GM21723 (cell line): ENCODE results near the gene PARD3.

Experiments
- ATAC-seq: cut with Tn5 transposase; IDR thresholded peaks from one replicate; pipeline ENCODE4 v1.9.1; 2021; ENCODE audit warnings: mild to moderate bottlenecking, moderate library complexity; ENCODE audit not compliant: unreplicated experiment

The PARD3 gene

DNA sequence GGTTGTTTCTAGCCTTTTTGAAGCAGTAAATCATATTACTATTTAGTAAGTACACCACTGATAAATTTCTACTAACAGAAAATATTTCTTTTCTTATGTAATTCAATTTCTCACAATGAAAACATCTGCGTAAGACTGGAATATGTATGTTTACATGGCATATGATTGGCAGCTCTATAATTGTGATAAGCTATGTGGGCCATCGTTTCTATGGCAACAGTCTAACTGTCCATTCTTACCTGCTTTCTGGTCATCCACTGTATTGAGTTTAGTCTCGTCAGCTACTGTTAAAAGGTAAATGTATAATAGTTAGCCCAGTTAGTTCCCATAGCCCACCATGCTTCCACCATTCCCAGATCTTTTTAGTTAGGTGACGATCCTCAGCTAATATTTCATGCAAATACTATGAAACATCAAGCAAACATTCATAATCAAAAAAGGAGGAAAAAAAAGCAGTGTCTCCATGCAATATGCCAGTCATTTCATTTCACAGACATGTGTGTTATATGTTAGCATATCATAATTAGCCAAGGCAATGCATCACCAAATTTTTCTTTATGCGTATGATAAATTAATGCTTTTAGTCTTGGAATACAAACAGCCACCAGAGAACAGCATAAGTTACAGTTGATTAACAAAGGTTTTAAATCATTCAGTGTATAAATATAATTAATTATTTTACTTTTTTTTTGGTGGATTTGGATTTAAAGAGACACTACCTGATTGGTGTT, 479.0 kb downstream of the PARD3 start:
- ATAC-seq, result no peak

DNA sequence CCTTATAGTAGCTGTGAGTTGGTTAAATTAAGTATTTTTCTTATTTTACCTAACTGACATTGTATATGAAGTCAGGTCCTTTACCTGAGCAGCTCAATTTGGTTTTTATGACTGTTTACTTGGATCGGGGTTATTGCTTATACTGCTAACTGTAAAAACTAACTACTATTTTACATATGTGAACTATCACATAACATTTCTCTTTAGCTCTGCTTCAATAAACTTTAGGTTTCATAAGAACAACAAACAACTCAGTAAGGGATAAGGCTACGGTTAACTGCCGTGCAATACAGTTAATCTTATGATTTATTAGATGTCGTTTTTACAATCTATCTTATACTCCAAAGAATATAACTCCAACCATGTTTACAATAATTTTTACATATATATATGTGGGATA, 480.2 kb downstream of the PARD3 start:
- no peak for ATAC-seq

DNA sequence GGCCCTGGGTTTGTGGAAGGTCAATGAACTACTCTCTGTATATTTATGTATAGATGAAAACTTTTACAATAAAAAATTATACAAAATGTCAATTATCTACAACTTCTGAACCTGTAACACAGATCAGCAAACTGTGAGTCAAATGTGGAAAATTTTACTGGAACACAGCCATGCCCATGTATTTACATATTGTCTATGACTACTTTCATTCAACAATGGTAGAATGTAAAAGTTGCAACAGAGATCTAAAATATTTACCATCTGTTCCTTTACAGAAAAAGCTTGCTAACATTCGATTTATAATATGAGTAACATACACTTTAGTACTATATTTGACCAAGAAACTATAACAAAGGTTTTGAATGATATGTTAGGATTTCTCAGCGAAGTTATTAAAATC, 481.6 kb downstream of the PARD3 start:
- ATAC-seq, result no peak

DNA sequence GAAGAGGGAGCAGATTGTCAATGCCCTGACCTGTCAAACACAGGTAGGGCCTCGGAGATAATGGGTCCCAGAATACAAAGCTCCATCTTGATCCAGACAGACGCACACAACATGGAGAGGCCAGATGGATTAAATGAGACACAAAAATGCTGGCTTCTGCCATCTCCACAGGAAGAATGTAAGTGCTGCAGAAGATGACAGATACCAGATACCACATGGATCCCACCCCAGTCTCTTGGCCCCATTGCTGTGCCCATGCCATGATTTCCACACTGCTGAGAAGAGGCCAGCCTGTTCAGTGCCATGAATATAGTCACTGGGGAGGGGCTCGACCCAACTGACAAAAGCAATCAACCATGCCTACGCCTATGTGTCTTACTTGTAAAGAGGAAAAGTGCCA, 487.9 kb downstream of the PARD3 start:
- no peak for ATAC-seq

DNA sequence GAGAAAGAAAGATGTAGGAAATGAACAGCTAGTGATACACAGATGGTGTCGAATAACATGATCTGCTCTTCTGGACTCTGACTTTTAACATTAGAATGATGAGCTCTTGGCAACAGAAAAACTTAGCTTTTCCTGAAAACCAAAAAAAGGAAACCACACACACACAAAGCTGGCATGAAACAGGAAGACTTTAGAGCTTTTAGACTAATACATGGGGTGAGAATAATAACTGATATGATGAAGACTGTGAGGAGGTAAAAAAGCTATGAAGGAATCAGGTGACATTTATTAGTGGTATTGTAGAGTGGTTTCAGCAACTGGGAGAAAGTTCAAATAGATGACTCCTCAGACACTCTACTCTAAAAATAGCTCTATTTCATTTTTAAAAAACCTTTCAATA, 491.9 kb downstream of the PARD3 start:
- no peak for ATAC-seq

DNA sequence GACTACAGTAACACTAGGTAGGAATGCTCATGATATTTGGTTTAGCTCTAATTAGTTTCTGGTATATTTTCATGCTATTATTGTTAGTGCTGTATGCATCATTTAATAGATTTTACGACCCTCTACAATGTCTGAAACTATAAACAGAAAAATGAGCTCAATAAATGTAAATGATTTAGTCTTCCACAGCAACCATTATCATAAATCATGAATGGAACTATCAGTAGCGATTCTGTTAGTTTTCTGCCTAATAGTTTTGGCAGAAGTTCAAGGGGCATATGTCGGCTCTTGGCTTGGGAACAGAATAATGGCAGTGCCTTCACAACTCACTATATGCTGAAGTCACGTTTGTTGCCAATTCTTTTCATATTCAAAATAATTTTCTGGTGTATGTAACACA, 494.8 kb downstream of the PARD3 start:
- no peak for ATAC-seq

DNA sequence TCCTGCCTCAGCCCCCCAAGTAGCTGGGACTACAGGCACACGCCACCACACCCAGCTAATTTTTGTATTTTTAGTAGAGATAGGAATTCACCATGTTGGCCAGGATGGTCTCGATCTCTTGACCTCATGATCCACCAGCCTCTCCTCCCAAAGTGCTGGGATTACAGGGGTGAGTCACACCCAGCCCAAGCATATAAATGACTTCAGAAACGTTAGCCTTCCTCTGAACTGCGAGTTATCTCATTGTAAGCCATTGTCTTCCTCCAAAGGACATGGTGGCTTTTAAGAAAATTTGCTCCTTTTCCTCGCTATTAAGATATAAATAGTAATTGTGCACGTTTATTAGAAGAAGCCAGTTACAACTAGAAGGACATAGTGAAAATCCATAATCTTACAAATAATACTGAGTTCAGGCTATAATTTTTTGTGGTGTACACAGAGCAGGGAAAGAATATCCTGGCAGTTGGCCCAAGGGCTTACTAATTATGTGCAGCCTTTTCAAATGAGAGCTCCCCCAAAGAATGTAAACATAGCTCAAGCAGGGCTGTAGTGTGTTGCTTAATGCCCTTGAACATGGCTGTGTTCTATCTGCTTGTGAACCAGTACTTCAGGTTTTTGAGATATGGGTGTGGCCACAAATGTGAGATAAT, 495.8 kb downstream of the PARD3 start:
- ATAC-seq, result no peak

DNA sequence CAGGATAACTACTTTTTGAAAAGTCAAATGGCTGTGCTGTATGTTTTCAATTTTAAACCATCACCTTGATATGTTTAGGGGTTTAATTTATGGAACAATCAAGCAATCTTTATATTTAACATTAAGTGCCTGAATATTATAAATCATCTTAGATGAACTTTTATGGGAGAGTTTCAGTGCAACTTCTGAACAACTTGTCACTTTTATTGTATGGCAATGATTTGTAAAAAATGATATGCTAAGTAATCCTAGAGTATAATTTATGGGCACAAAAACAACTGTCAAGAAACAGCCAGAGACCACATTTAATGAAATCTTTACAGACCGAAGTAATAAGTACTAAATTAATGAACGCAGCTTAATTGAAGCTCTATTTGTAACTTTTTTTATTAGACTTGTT, 498.9 kb downstream of the PARD3 start:
- no peak for ATAC-seq

DNA sequence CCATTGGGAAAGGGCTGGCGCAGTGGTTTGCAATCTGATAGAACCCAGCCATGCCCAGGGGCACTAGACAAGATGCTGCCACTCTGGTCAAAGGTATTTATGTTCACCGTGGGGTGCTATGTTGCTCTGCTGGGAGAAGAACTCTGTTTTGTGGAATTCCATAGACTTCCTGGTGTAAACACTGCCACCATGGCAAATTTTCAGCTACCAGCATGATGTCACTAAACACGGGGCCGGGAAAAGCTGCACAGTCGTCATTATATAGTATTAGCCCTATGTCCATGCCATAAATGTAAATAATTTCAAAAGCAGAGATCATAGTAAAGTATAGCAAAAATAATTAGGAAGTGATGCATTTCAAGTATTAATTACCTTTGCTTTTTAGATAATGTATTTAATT, 500.6 kb downstream of the PARD3 start:
- no peak for ATAC-seq

DNA sequence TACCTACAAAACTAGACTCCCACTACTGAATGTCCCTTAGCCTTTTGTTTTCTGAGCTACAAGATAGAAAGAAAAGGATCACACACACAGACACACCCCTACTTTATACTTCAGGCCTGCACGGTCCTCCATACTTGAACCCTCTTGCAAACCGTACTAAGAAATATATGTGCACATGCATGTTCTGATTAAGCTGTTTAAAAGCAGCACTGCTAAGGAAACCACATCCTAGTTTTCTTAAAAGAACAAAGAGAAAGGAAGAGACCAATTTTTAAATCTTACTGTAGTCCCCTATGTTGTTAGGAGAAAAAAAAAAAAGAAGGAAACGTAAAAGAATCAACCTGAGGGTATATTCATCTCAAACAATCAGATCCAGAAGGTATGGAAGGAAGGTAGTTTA, 501.2 kb downstream of the PARD3 start:
- ATAC-seq, result no peak

DNA sequence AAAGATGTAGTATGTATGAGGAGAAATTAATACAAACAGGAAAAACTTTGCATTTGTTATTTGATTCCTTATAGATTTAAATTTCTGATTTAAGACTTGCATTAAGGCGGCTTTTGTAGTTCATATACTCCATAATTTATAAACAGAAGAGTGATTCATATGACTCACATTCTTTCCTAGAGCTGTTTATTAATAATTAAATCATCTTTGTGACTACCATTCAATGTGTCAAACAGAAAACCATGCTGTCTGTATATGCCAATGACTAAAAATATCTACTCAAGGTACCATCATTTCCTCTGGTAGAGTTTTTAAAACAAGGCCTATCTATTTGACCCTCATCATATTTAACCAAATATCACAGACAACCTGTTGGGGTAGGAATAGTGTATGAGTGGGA, 501.7 kb downstream of the PARD3 start:
- ATAC-seq, result no peak

DNA sequence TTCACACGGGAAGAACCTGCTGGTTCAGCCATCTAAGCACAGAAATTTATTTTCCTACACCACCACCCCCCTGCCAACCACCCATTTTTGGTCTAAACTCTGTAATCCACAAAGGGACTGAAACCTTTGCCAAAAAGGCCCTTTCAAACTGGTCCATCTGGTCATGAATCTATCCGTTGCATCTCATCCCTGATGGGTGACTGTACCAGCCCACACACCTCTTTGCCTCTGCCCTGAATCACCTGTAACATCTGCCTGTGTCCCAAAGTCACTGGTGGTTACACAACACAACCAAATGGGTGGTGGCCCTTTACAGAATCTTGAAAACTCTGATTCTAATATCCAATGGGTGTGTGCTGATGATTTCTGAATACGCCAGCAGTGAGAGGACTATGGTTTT, 503.4 kb downstream of the PARD3 start:
- no peak for ATAC-seq

DNA sequence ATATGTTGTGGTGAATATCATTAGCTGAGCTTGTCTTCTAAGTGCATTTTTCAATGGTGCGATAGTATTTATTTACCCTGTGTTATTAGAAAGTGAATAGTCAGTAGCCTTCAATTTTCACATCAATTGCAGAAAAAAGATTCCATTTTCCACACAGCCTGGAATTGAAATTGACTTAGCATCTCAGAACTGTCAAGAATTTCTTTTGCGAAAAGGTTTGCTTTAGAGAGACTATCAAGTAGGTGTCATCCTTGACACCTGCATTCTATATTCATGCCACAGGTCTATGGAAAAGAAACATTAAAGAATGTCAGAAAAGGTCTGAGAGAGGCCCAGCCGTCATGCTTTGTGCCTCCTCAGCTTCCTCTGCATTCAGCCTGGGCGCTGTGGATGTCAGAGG, 504.9 kb downstream of the PARD3 start:
- no peak for ATAC-seq

DNA sequence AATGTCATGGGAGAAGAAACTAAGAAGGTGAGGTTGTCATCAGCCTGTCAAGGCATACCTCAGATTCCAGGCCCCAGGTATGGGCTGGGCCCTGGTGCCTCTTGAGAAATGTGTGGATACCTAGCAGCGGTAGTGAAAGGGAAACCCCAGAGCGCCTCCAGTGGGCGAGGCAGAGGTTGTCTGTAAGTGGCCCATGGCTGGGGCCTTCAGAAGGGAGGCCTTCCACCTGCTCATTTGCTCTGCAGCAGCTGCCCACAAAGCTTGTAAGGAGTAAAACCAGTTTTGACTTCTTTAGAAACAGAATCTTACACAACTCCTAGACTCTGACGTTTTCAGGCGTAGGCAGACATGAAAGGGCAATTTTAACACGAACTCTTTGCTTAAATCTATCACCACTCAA, 509.9 kb downstream of the PARD3 start:
- ATAC-seq, result peak; percentile 76

DNA sequence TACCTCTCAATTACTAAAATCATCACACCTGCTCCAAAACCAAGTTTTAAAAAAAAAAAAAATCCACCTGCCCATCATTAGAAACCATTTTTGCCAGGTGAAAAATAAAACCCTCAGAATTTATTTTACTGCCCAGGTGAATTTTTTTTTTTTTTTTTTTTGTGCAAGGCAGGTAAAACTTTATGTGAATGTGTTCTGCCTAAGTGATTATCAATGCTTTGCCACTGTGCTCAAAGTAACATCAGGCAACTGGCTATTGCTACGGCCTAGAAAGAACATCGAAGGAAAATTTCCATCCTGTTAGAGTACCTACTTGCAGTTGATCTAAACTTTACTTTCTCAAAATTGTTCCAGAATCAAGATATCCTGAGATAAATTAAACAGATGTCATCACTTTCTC, 512.1 kb downstream of the PARD3 start:
- no peak for ATAC-seq

DNA sequence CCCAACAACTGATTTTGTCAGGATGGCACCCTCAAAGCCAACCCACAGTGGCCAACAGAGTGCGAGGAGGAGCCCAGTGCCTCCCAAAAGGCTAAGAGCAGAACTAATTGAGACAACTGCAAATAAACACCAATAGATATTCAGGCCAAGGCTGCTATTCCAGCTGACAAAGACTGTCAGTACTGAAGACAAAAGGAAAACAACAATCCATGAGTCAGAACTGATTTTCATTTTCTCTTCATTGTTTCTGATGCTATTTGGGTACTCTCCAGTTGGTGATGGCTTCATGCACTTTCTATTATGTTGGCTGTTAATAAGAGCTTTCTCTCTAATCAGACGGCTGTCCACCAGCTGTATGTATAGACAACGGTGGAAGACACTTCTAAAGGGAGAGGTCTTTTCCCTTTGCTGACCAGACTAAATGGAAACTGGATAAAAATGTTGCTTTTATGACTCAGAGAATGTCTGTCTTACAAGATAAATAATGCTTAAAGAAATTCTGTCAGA, 515.9 kb downstream of the PARD3 start:
- ATAC-seq, result no peak

DNA sequence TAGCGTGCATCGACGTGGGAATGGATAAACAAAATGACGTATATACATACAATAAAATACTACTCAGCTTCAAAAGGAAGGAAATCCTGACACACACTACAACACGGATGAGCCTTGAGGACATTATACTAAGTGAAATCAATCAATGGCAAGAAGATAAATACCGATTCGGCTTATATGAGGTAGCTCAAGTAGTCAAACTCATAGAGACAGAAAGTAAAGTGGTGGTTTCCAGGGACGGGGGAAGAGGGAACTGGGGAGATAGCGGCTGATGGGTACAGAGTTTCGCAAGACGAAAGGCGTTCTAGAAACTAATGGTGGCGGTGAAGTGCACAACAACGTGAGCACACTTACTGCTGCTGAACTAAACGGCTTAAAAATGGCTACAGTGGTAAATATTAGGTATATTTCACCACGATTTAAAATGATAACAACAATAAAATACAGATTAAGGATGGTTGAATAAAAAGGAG, 516.7 kb downstream of the PARD3 start:
- ATAC-seq, result no peak

DNA sequence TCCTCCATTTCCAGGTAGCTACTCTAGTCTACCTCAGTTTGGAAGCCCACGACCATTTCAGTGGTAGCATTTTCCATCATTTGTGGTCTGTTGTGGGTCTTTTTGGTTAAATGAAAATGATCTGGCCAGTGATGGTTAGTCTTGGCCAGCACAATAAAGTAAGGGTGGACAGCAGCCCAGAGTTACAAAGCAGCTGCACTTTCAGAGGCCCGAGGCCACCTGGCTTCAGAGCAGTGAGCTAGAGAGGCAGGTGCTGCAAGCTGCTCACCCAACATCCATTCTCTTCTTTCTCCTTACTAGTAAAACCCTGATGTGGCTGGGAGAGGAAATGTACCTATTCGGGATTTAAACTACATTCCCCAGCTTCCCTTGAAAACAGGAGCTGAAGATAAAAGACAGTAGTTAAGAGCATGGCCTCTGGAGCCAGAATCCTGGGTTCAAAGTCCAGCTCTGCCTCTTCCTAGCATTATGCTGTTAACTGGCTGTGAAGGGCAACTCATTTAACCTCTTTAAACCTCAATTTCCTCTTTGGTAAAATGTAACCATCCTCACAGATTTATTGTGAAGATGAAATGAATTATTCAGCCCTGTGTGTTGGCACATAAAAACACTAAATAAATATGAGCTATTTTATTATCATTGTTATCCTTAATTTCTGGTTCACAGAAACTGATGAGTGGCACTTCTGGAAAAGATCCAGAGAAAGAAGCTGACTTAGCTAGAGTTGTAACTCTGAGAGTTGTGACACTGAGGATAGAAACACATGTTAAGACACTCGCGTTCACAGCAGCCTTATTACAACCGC, 517.4 kb downstream of the PARD3 start:
- no peak for ATAC-seq

DNA sequence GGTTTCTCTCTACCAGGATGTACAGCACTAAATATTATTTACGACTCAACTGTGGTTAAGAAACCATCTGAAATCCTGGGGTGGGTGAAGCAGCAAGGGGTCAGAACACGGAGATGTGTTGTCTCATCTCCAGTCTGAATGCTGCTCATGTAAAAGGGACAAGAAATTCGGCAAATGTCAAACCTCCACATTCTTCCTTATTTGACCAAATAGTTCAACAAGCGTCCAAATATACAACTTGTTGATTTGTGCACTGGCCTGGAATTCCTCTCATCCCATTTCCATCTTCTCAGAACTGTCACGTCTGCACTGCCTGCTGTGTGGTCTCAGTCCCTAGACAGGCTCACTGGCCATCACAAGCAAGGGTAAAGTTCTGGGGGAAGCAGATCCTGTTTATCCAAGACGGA, 520.0 kb downstream of the PARD3 start:
- no peak for ATAC-seq

DNA sequence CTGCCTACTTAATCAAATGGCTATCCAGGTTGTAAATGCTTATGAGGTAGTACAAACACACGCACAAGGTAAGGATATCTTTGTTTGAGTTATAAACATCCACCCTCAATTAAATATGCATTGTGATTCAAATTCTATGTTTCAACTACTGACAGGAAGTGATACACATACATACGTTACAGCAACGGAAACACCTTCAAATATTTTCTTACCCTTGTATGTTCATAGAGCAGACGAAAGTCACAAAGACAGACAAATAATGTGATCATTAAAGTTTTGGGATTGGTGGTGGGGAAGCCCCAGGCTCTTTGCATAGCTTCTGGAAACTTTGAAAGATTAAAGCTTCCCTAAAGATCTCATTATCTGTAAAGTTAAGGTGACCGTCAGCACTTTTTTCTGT, 521.0 kb downstream of the PARD3 start:
- ATAC-seq, result no peak

DNA sequence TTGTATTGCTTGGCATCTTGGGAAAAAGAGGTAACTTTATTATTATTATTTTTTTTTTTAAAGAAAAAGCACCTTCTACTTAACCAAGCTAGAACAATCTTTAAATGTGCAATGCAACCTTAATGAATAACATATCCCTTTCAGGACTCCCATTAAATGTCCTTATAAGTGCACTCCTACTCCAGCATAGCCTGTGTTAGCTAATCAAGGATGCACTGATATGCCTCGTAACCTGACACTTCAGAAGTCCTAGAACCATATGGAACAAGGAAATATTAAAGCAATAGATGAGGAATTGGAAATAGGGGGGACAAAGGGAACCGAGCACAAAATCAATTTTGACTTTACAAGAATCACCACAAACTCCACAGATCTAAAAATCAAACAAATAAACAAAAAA, 522.4 kb downstream of the PARD3 start:
- ATAC-seq, result no peak

DNA sequence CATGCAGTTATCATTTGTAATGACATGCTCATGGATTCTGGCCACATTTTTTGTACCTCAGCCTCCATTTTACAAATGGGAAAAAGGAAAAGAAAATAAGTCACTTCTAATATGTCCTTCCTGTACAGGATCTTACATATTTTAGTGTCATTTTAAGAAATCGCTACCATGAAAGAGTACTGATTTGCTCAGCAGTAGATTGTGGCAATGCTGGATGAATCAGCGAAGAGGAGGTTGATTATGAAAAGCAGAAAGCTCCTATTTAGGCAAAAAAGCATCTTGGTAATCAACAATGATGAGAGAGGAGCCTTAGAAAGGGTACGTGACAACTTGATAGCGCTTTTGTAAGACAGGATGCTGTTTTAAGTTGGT, 522.9 kb downstream of the PARD3 start:
- ATAC-seq, result no peak
